Left forelimb (tissue), 1 donor: ENCODE measurements around the gene KRTAP9-8.
"Not testable (repeated sequence)": the region's sequence is repeated elsewhere in the genome, so short reads cannot be mapped to it uniquely, and the experiment has no call there.

Experiments
- DNase-seq: peaks from one replicate; pipeline ENCODE4 v3.0.0-alpha.2; 2018; ENCODE audit warnings: low spot score

Gene KRTAP9-8

DNA sequence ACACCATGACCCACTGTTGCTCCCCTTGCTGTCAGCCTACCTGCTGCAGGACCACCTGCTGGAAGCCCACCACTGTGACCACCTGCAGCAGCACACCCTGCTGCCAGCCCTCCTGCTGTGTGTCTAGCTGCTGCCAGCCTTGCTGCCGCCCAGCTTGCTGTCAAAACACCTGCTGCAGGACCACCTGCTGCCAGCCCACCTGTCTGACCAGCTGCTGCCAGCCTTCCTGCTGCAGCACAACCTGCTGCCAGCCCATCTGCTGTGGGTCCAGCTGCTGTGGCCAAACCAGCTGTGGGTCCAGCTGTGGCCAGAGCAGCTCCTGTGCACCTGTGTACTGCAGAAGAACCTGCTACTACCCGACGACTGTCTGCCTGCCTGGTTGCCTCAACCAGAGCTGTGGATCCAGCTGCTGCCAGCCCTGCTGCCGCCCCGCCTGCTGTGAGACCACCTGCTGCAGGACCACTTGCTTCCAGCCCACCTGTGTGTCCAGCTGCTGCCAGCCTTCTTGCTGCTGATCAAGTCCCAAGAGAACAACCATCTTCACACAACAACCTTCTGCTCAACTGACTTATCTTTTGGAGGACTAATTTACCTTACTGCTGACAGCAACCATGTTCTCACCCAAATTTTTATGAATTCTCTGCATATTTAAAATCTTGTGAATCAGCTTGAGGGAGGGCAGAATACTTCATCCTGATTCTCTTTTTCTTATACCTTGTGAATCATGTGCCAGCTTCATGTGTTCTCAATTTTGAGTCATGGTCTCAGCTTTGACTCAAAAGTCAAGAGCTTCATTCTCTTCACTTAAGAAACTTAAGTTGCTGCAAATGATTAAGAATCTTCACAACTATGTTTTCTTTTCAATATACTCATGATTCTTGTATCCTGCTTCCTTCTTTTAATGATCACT lies 17.8 kb downstream of the KRTAP9-8 start, which contains the start of gene KRTAP9-9:
Gene KRTAP9-9 (plus strand): TSS at position 4 of the 910 bp plus-strand sequence.
- not testable (repeated sequence) for DNase-seq

DNA sequence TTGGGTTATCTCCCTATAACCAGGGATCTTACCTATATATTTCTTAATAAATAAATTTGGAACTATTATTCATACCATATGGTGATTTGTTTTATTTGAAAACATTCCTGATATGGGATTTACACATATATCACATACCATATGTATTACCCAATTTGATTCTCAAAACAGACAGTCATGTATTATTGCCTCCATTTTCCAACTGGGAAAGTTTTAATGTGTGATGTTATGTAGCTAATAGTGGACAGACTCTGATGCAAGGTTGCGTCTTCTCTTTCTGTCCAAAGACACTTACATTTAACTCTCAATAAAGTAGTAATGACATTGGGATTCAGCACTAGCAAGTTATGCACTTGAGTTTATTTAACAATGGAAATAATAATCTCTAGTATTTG lies 18.5 kb downstream of the KRTAP9-8 start:
- DNase-seq: no peak

DNA sequence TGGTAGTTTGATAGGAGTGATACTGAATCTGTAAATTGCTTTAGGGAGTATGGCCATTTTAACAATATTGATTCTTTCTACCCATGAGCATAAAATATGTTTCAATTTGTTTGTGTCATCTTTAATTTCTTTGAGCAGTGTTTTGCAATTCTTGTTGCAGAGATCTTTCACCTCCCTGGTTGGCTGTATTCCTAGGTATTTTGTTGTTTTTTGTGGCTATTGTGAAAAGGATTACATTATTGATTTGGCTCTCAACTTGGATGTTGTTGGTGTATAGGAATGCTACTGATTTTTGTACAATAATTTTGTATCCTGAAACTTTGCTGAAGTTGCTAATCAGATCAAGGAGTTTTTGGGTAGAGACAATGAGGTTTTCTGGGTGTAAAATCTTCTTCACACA lies 20.6 kb downstream of the KRTAP9-8 start:
- no peak for DNase-seq

DNA sequence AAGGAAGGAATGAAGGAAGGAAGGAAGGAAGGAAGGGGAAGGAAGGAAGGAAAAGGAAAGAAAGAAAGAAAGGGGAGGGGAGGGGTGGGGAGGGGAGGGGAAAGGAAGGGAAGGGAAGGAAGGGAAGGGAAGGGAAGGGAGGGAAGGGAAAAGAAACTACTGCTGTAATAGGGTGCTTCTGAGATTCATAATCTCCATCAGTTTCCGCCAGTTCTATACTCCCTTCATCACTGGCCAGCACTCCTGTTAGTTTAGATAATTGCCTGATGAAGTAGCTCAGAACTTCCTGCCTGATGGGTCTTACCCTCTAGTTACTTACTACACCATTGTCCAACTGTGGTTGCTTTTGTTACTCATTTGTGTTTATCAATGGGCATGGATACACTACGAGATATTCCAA lies 25.4 kb downstream of the KRTAP9-8 start:
- no peak for DNase-seq

DNA sequence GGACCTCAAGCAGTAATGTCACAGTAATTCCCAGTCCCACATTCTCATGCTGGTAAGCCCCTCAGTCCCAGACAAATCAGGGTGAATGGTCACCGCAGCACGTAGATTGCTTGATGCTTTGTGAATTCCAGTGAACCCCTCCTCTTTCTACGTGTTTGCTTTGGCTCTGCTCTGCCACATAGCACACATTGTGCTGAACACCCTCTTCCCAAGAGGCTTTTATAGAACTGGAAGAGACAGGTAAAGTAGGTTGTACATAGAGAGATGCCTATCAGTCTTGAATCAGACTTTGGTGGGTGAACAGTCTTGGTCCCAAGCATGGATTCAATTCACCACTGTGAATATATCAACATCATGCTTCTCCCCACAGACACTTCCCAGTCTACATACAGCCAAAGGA lies 26.8 kb downstream of the KRTAP9-8 start:
- DNase-seq: no peak

DNA sequence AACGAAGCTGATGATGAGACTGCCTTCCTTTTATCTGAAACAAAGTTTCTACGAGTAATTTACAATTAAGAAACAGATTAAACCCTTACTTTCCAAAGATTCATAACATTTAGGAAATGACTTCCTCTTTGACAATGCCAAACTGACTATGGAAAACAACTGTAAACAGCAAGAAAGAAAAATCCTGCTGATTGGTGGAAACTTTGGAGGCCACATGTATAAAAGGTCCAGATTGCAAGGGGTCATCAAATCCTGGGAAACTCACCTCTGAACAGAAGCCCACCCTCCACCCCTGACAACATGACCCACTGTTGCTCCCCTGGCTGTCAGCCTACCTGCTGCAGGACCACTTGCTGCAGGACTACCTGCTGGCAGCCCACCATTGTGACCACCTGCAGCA lies 27.3 kb downstream of the KRTAP9-8 start, which contains the start of gene KRTAP9-6:
Gene KRTAP9-6 (plus strand): TSS at position 301 of the 400 bp plus-strand sequence. CDS start 0 bp downstream, at position 301.
- no peak for DNase-seq

DNA sequence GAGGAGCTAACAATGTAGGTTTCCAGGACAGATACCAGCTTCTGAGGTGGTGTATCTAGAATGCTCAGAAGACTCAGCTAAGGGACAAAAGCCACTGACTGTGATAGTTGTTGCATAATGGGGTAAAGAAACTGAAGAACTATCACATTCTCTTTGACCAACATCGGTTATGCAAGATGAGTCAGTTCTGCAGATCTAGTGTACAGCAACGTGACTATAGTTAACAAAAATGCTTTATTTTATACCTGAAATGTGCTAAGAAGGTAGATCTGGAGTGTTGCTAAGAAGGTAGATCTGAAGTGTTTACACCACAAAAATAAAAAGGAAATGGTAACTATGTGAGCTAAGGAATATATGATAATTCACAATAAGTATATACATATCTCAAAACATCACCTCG lies 29.9 kb downstream of the KRTAP9-8 start:
- DNase-seq: no peak

DNA sequence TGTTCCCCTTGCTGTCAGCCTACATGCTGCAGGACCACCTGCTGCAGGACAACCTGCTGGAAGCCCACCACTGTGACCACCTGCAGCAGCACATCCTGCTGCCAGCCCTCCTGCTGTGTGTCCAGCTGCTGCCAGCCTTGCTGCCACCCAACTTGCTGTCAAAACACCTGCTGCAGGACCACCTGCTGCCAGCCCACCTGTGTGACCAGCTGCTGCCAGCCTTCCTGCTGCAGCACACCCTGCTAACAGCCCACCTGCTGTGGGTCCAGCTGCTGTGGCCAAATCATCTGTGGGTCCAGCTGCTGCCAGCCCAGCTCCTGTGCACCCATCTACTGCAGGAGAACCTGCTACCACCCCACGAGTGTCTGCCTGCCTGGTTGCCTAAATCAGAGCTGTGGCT lies 33.5 kb downstream of the KRTAP9-8 start:
- not testable (repeated sequence) for DNase-seq

DNA sequence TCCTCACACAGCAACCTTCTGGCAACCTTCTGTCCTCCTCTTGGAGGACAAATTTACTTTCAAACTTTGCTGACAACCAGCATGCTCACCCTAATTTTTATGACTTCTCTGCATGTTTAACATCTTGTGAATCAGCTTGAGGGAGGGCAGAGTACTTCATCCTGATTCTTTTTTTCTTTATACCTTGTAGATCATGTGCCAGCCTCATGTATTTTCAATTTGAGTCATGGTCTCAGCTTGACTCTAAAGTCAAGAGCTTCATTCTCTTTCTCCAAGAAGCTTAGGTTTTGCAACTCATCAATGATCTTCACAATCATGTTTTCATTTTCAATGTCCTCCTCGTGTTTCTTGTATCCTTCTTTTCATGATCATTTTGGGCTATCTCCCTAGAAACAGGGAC lies 34.1 kb downstream of the KRTAP9-8 start:
- DNase-seq: no peak

DNA sequence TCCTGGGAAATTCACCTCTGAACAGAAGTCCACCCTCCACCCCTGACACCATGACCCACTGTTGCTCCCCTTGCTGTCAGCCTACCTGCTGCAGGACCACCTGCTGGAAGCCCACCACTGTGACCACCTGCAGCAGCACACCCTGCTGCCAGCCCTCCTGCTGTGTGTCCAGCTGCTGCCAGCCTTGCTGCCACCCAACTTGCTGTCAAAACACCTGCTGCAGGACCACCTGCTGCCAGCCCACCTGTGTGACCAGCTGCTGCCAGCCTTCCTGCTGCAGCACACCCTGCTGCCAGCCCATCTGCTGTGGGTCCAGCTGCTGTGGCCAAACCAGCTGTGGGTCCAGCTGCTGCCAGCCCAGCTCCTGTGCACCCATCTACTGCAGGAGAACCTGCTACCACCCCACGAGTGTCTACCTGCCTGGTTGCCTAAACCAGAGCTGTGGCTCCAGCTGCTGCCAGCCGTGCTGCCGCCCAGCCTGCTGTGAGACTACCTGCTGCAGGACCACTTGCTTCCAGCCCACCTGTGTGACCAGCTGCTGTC lies 37.9 kb downstream of the KRTAP9-8 start, which contains the start of gene KRTAP9-7:
Gene KRTAP9-7 (plus strand): TSS at position 51 of the 543 bp plus-strand sequence. CDS start 0 bp downstream, at position 51.
- DNase-seq: not testable (repeated sequence)

DNA sequence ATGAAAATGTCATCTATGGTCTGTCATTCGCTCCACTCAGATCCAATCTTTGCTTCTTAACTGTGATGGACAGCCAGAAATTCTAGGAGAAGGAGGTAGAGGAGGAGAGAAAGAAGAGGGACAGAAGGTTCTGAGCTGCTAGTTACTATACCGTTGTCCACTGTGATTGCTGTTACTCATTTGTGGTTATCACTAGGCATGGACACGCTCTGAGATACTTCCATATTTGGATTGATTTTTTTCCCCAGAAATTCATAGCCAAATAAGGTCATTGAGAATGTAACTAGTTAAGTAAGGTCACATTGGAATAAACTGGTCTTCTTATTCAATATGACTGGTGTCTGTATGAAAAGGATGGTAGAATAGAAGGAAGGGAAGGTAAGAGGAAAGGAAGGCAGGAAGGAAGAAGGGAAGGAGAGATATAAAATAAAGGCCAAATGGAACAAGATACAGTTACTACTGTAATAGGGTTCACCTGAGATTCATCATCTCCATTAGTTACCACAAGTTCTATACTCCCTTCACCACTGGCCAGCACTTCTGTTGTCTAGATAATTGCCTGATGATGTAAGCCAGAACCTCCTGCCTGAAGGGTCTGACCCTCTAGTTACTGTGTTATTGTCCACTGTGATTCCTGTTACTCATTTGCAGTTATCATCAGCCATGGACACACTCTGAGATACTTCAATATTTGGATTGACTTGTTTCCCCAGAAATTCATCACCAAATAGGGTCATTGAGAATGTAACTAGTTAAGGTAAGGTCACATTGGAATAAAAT lies 40.6 kb downstream of the KRTAP9-8 start:
- DNase-seq: no peak

DNA sequence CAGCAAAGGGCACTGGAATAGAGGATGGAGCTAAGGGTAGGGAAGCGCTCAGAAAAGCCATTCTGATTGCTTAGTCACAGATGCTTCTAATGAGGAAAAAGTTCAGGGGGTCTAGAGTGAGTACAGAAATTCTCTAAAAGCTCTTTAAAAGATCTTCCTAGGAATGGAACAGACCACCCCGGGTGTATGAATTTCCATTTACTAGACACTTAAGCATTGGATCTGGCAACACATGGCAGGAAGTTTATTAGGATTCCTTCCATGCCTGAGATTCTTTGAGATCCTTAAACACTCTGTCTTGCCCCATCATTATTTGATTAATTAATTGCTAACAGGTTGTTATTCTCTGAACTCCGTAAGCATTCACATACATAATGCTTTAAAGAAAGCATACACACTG lies 46.2 kb downstream of the KRTAP9-8 start:
- no peak for DNase-seq

DNA sequence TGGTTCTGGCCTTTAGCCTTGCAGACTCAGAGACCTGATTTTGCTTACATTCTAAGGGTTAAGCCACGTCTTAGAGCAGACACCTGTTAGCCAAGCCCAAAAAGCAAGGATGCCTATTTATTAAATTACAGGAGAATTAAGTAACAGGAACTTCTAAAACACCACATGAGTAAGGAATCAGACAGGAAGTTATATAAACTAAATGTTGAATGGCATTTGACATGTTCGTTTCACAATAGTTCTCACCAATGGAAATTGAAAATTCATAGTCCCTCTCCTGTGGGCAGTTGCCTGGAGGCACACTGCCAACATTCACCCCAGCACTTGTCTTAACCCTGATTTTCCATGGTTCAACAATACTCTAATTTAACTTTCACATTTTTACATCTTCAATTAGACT lies 46.7 kb downstream of the KRTAP9-8 start:
- DNase-seq: no peak

DNA sequence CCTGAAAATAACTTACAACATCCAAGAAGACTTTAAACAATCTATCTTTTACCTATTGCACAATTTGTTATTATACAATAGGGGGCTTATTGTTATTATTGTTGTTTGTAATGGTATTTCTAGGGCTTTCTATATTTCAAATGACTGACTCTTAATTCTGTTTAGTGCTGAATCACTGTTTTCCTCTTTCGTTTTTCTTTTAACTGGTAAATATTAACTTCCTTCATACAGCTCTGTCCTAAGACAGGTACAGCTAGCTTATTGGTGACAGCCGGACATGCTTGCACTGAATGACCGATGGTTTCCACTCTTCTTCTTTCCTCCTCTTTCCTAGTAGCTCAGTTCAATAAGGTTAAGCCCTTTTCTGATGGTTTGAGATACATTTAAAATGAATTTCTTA lies 49.3 kb downstream of the KRTAP9-8 start:
- no peak for DNase-seq
